Type B pancreatic cell (in vitro differentiated cells): ENCODE results near the gene LDAH. TPM values are rescaled to one million over a fixed set of nuclear protein-coding genes. Genes with fewer than 3 reads are reported as not detected.

Source experiments
- DNase-seq: peaks from one replicate; pipeline ENCODE4 v3.0.0; 2021; ENCODE audit warnings: mixed read lengths; ENCODE audit not compliant: unreplicated experiment; ENCODE audit errors: extremely low spot score
- H3K27ac Mint-ChIP-seq: 2 replicates; pipeline ENCODE4 v1.8.0; 2021; ENCODE audit warnings: mild to moderate bottlenecking, mixed read lengths
- H3K27me3 Mint-ChIP-seq: 2 replicates; pipeline ENCODE4 v1.8.0; 2021; ENCODE audit warnings: mixed read lengths
- H3K36me3 Mint-ChIP-seq: 2 replicates; pipeline ENCODE4 v1.8.0; 2021; ENCODE audit warnings: mixed read lengths
- H3K4me1 Mint-ChIP-seq: one replicate; pipeline ENCODE4 v1.8.0; 2021; ENCODE audit warnings: mixed read lengths; ENCODE audit not compliant: unreplicated experiment
- H3K4me3 Mint-ChIP-seq: 2 replicates; pipeline ENCODE4 v1.8.0; 2021; ENCODE audit warnings: mild to moderate bottlenecking, mixed read lengths
- H3K9me3 Mint-ChIP-seq: 2 replicates; pipeline ENCODE4 v1.8.0; 2021; ENCODE audit warnings: mixed read lengths
- total RNA-seq: library from RNA; stranded (reverse); gene quantifications from 2 replicates; pipeline ENCODE4 v1.2.1, GENCODE V29; 2021; ENCODE audit warnings: low replicate concordance
- TF ChIP-seq, protein P1 (sequence below): fragments of 200-600 bp; sonication (generic); conservative IDR thresholded peaks from 2 replicates; pipeline ENCODE4 v1.5.0; 2021; ENCODE audit warnings: antibody characterized with exemption, mild to moderate bottlenecking

Gene LDAH
- total RNA-seq, 1 donor from 2014 or later = 30.1 TPM

DNA sequence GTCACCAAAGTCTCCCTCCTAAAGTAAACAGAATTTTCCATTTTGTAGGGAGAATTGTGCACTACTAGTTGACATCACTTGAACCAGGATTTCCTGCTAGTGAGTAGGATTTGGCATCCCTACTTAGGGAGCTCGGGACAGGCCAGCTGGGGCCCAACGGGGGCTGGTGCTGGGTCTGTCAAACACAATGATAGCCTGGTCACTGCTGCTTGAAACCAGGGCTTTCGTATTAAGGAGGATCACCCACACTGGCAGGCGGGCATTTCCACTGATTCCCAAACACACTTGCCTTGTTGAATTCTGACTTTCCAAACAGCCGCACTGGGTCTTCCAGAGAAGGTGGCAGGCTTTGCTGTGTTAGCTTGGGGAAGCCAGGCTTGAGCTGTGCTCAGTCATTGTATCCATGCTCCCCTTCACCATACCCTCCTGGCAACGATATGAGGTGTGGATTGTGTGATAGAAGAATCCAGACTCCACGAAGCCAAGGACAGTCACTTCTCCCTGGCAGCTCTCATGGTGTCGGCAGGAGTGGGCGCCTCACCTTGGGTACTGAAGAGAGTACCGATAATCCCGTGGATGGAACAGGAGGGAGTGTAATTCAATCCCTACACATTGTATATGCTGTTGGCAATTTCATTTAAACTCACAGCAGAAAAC, 148.5 kb downstream of the LDAH start:
- no peaks in the 10 kb centered on the region for H3K36me3 Mint-ChIP-seq
- H3K9me3 Mint-ChIP-seq = no peaks in the 10 kb centered on the region
- no peak overlapping the region for H3K27ac Mint-ChIP-seq
- H3K4me1 Mint-ChIP-seq = peaks cover 6% of the 10 kb centered on the region
- peaks cover 57% of the 10 kb centered on the region for H3K27me3 Mint-ChIP-seq
- DNase-seq = no peak
- H3K4me3 Mint-ChIP-seq = peak overlapping the region; percentile 45
- TF ChIP-seq, protein P1, sequence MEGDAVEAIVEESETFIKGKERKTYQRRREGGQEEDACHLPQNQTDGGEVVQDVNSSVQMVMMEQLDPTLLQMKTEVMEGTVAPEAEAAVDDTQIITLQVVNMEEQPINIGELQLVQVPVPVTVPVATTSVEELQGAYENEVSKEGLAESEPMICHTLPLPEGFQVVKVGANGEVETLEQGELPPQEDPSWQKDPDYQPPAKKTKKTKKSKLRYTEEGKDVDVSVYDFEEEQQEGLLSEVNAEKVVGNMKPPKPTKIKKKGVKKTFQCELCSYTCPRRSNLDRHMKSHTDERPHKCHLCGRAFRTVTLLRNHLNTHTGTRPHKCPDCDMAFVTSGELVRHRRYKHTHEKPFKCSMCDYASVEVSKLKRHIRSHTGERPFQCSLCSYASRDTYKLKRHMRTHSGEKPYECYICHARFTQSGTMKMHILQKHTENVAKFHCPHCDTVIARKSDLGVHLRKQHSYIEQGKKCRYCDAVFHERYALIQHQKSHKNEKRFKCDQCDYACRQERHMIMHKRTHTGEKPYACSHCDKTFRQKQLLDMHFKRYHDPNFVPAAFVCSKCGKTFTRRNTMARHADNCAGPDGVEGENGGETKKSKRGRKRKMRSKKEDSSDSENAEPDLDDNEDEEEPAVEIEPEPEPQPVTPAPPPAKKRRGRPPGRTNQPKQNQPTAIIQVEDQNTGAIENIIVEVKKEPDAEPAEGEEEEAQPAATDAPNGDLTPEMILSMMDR = no peak

DNA sequence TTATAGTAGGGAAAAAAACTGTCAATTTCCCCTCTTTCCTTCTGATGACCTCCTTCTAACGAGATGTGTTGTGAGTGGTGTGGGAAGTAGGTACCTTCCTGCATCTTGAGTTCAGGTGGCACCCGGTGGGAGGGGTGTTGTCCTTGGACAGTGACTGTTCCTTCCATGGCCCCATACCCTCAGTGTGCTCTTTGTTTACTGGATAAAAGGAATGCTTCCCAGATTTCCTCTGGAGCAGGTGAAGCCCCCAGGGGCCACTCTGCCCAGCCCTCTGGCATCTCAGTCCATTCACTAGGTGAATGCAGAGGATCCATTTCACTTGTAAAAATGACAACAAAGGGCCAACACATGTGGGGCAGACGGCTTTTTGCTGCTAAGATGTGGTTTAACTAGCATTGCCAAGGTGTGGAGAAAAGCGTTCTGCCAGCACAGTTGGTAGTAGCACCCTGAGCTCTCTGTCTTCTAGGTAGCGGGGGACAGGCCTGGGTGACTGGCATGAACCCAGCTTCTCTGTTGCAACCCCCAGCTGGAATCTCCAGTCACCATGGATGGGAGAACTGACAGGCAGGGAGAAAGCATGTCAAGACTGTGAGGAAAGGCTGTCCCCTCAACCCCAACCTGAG, 149.1 kb downstream of the LDAH start:
- DNase-seq = no peak
- no peaks in the 10 kb centered on the region for H3K9me3 Mint-ChIP-seq
- TF ChIP-seq, protein P1 = no peak
- H3K36me3 Mint-ChIP-seq = no peaks in the 10 kb centered on the region
- peaks cover 6% of the 10 kb centered on the region for H3K4me1 Mint-ChIP-seq
- no peak overlapping the region for H3K27ac Mint-ChIP-seq
- peaks cover 63% of the 10 kb centered on the region for H3K27me3 Mint-ChIP-seq
- H3K4me3 Mint-ChIP-seq = no peak overlapping the region

DNA sequence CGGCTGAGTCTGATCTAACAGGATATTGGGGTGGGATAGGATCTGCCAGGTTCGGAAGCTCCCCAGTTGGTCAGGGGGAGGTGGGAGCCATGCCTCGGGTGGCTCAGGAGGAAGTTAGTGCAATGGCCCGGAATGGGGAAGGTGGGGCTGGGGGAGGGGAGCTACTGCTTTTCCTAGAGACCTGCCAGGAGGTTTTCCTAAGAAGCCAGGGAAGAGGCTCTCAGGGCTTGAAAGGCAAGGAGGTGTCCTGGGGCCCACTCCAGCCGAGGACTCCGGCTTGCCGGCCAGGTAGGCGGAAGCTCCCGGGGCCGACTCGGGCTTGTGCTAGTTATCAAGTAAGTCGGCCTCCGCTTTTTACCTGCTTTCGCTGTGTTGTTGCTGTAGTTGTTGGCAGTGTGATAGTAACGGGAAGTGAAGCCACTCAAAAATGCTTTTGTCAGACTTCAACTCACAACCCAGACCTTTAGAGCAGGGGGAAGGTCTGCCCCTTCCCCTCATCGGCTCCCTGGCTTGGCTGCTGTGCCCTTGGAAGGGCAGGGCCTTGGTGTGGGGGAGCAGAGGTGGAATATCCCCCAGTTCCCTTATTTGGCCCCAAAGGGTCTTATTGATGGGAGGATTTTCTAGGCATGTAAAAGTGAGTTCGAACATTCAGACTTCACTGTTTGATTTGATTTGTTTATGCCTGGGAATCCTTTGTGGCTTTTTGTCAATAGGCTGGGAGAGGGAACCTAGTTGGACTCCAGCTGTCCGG, 150.5 kb downstream of the LDAH start:
- DNase-seq = no peak
- Mint-ChIP-seq H3K4me3 (peak overlapping the region; percentile 47), H3K27me3 (peaks cover 77% of the 10 kb centered on the region), H3K36me3 (no peaks in the 10 kb centered on the region), H3K9me3 (no peaks in the 10 kb centered on the region), H3K27ac (no peak overlapping the region), H3K4me1 (peaks cover 10% of the 10 kb centered on the region)
- TF ChIP-seq, protein P1 = no peak

DNA sequence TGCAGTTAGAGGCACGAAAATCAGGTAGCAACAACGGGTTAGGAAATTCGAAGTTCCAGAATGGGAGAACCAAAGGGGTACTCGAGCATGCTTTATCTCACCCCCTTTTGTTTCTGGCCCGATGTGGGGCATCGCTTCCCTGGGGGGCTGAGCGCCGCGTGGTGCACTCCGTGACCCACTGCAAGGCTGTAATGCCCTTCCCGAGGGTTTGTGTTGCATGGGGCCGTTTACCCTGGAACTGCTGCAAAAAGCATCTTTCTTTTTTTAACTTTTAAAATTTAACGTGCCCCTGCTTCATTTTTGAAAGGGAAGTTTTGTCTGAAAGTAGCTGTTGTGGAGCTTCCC, 151.2 kb downstream of the LDAH start:
- no peak for DNase-seq
- no peaks in the 10 kb centered on the region for H3K36me3 Mint-ChIP-seq
- H3K27me3 Mint-ChIP-seq = peaks cover 79% of the 10 kb centered on the region
- no peaks in the 10 kb centered on the region for H3K9me3 Mint-ChIP-seq
- H3K27ac Mint-ChIP-seq = no peak overlapping the region
- H3K4me3 Mint-ChIP-seq = peak overlapping the region; percentile 45
- TF ChIP-seq, protein P1 = no peak
- H3K4me1 Mint-ChIP-seq = peaks cover 10% of the 10 kb centered on the region

DNA sequence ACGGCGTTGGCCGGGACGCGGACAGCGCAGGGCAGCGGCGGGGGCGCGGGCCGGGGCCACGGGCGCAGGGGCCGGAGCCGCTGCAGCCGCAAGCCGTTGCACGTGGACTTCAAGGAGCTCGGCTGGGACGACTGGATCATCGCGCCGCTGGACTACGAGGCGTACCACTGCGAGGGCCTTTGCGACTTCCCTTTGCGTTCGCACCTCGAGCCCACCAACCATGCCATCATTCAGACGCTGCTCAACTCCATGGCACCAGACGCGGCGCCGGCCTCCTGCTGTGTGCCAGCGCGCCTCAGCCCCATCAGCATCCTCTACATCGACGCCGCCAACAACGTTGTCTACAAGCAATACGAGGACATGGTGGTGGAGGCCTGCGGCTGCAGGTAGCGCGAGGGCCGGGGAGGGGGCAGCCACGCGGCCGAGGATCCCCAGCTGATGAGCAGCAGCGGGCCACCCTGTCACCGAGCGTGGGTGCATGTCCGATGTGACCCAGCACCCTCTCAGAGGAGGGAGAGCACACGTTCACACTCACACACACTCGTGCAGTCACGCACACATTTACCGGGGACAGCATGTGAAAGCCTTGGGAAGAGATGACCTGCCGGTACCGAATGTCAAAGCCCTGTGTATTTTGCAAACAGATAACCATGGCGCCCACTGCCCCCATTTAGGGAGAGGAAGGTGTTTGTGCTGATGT, 151.7 kb downstream of the LDAH start:
- Mint-ChIP-seq H3K27ac (no peak overlapping the region), H3K4me3 (peak overlapping the region; percentile 45), H3K36me3 (no peaks in the 10 kb centered on the region), H3K27me3 (peaks cover 84% of the 10 kb centered on the region), H3K4me1 (peaks cover 10% of the 10 kb centered on the region), H3K9me3 (no peaks in the 10 kb centered on the region)
- DNase-seq = no peak
- TF ChIP-seq, protein P1 = no peak
